Measurements from ENCODE around the gene ZNF81.
"Not testable (repeated sequence)": the region's sequence is repeated elsewhere in the genome, so short reads cannot be mapped to it uniquely, and the experiment has no call there.

ZNF81 gene

GRCh38 chrX:47885501-47885900 is 48.8 kb downstream of the ZNF81 start:
- no peak for TF ChIP-seq CTCF (IDR thresholded peaks at IDR 0.05; ENCODE audit: low read depth, low read length)
- no peak overlapping the region for H3K4me3 ChIP-seq (ENCODE audit: low read depth, low read length)
- in situ Hi-C loops (cut with HindIII; ENCODE audit: low sequenced_read_pairs) = no loop called here
- no peak for DNase-seq (ENCODE audit: low read depth, low spot score)

DNA sequence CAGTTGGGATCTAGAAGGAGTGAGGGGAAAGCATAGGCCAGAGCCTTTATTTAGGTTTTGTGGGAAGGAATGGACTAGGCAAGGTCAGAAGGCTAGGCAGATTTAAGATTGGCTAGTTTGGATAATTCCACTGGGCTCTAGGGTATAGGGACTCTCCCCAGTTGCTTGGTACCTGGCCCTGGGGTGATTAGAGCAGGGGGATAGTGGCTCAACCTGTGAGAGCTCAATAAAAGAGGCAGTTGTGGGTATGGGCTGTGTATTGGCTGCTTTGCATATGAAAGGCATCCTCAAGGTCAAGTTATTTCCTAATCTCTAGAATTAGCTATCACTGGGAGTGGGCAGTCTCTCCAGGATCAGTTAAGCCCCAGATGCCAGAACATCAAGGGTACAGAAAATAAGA is 61.3 kb downstream of the ZNF81 start:
- TF ChIP-seq CTCF (IDR thresholded peaks at IDR 0.05; ENCODE audit: low read depth, low read length) = no peak
- in situ Hi-C loops (cut with HindIII; ENCODE audit: low sequenced_read_pairs) = no loop called here
- DNase-seq (ENCODE audit: low read depth, low spot score) = no peak
- H3K4me3 ChIP-seq (ENCODE audit: low read depth, low read length) = no peak overlapping the region

- DNase-seq (ENCODE audit: low read depth, low spot score) = no peak
- in situ Hi-C loops (cut with HindIII; ENCODE audit: low sequenced_read_pairs) = no loop called here
- no peak overlapping the region for H3K4me3 ChIP-seq (ENCODE audit: low read depth, low read length)
- TF ChIP-seq CTCF (IDR thresholded peaks at IDR 0.05; ENCODE audit: low read depth, low read length) = no peak
These were observed 64.1 kb downstream of the ZNF81 start for GRCh38 chrX:47900833-47901232.

DNA sequence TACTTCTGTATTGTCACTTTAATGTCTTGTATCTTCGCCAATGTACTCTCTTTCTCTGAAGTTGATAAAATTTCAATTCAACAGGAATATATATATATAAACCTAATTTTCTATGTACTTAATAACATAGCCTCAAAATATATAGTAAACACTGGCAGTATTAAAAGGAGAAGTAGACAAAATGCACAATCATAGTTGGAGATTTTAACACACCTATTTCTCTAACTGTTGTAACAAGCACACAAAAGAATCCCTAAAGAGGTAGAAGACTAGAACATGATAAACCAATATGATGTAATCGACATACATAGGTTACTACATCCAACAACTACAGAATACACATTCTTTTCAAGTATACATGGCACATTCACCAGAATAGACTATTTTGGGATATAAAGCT is 65.5 kb downstream of the ZNF81 start:
- in situ Hi-C loops (cut with HindIII; ENCODE audit: low sequenced_read_pairs) = no loop called here
- TF ChIP-seq CTCF (IDR thresholded peaks at IDR 0.05; ENCODE audit: low read depth, low read length) = no peak
- H3K4me3 ChIP-seq (ENCODE audit: low read depth, low read length) = no peak overlapping the region
- no peak for DNase-seq (ENCODE audit: low read depth, low spot score)

DNA sequence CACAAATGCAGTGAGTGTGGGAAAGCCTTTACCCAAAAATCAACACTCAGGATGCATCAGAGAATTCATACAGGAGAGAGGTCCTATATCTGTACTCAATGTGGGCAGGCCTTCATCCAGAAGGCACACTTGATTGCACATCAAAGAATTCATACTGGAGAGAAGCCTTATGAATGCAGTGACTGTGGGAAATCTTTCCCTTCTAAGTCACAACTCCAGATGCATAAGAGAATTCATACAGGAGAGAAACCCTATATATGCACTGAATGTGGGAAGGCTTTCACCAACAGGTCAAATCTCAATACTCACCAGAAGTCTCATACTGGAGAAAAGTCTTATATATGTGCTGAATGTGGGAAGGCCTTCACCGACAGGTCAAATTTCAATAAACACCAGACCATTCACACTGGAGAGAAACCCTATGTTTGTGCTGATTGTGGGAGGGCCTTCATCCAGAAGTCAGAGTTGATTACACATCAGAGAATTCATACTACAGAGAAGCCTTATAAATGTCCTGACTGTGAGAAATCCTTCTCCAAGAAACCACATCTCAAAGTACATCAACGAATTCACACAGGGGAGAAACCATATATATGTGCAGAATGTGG is 79.3 kb downstream of the ZNF81 start:
- TF ChIP-seq CTCF (IDR thresholded peaks at IDR 0.05; ENCODE audit: low read depth, low read length) = no peak
- H3K4me3 ChIP-seq (ENCODE audit: low read depth, low read length) = no peak overlapping the region
- DNase-seq (ENCODE audit: low read depth, low spot score) = no peak
- in situ Hi-C loops (cut with HindIII; ENCODE audit: low sequenced_read_pairs) = no loop called here

GRCh38 chrX:47918274-47918673 is 81.6 kb downstream of the ZNF81 start:
- no peak for DNase-seq (ENCODE audit: low read depth, low spot score)
- no peak for TF ChIP-seq CTCF (IDR thresholded peaks at IDR 0.05; ENCODE audit: low read depth, low read length)
- in situ Hi-C loops (cut with HindIII; ENCODE audit: low sequenced_read_pairs) = no loop called here
- H3K4me3 ChIP-seq (ENCODE audit: low read depth, low read length) = no peak overlapping the region

- no peak overlapping the region for H3K4me3 ChIP-seq (ENCODE audit: low read depth, low read length)
These were observed 90.5 kb downstream of the ZNF81 start for GRCh38 chrX:47927212-47927611.

DNA sequence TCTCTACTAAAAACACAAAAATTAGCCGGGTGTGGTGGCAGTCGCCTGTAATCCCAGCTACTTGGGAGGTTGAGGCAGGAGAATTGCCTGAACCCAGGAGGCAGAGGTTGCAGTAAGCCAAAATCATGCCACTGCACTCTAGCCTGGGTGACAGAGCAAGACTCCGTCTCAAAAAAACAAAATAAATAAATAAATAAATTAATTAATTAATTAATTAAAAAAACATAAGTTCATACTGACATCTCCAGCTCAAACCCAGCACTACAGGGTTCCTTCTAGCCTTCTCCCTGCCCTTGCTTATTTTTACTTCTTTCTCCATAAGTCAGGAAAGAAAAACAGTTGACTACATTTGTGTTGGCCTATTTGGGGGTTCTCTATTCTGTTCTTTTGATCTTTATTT is 95.3 kb downstream of the ZNF81 start:
- in situ Hi-C loops (cut with HindIII; ENCODE audit: low sequenced_read_pairs) = not testable (repeated sequence)

More at GRCh38 chrX:47927212-47927611, 90.5 kb downstream of the ZNF81 start:
- in situ Hi-C loops (cut with HindIII; ENCODE audit: low sequenced_read_pairs) = no loop called here
- no peak for TF ChIP-seq CTCF (IDR thresholded peaks at IDR 0.05; ENCODE audit: low read depth, low read length)
- DNase-seq (ENCODE audit: low read depth, low spot score) = no peak

More for the DNA sequence above, 95.3 kb downstream of the ZNF81 start:
- not testable (repeated sequence) for DNase-seq (ENCODE audit: low read depth, low spot score); H3K4me3 ChIP-seq (ENCODE audit: low read depth, low read length)

Data from astrocyte of the spinal cord (primary cell).